ENCODE measurements around the gene UNC13C. TPM values are rescaled to one million over a fixed set of nuclear protein-coding genes. Genes with fewer than 3 reads are reported as not detected.

UNC13C gene
- total RNA-seq, 4 donors from 2014 or later, result 0.21 to 16.8 TPM; not detected in 2

DNA sequence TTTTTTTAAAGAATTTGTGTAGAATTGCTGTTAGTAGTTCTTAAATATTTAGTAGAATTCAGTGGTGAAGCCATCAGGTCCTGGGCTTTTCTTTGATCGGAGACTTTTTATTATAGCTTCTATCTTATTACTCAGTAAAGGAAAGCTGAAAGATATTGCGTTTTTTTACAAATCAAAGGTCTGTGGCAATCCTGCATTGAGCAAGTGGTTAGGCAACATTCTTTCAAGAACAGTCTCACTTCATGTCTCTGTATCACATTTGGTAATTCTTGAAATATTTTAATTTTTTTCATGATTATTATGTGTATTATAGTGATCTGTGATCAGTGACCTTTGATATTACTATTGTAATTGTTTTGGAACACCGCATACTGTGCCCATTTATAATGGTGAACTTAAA, 140.8 kb downstream of the UNC13C start:
- H3K4me3 ChIP-seq, result no peak overlapping the region
- DNase-seq, result no peak
- intact Hi-C loops (cut with DNase I; ENCODE audit: low total_unique reads), result no loop called here

DNA sequence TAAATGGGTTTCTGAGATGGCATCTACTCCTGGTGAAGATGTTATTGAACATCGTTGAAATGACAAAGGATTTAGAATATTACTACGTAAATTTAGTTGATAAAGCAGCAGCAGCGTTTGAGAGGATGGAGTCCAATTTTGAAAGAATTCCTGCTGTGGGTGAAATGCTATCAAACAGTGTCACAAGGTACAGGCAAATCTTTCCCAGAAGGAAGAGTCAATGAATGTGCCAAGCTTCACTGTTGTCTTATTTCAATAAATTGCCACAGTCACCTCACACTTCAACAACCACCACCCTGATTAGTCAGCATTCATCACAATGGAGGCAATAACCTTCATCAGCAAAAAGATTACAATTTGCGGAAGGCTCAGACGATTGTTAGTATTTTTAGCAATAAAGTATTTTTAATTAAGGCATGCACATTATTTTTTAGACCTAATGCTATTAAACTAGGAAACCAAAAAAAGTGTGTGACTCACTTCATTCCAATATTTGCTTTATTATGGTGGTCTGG, 142.8 kb downstream of the UNC13C start:
- H3K27ac ChIP-seq, result no peak overlapping the region
- TF ChIP-seq POLR2A (IDR thresholded peaks at IDR 0.05), result no peak
- TF ChIP-seq, protein P1, sequence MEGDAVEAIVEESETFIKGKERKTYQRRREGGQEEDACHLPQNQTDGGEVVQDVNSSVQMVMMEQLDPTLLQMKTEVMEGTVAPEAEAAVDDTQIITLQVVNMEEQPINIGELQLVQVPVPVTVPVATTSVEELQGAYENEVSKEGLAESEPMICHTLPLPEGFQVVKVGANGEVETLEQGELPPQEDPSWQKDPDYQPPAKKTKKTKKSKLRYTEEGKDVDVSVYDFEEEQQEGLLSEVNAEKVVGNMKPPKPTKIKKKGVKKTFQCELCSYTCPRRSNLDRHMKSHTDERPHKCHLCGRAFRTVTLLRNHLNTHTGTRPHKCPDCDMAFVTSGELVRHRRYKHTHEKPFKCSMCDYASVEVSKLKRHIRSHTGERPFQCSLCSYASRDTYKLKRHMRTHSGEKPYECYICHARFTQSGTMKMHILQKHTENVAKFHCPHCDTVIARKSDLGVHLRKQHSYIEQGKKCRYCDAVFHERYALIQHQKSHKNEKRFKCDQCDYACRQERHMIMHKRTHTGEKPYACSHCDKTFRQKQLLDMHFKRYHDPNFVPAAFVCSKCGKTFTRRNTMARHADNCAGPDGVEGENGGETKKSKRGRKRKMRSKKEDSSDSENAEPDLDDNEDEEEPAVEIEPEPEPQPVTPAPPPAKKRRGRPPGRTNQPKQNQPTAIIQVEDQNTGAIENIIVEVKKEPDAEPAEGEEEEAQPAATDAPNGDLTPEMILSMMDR (IDR thresholded peaks at IDR 0.05), result no peak
- H3K36me3 ChIP-seq, result no peaks in the 10 kb centered on the region
- no peaks in the 10 kb centered on the region for H3K4me1 ChIP-seq
- no peaks in the 10 kb centered on the region for H3K9me3 ChIP-seq
- H3K27me3 ChIP-seq, result no peaks in the 10 kb centered on the region
- no peak for DNase-seq
- intact Hi-C loops (cut with DNase I; ENCODE audit: low total_unique reads), result no loop called here
- H3K4me3 ChIP-seq, result no peak overlapping the region

More for the DNA sequence above, 140.8 kb downstream of the UNC13C start:
- no peak for TF ChIP-seq POLR2A (IDR thresholded peaks at IDR 0.05)
- TF ChIP-seq, protein P1 (IDR thresholded peaks at IDR 0.05), result no peak
- no peak overlapping the region for H3K27ac ChIP-seq
- H3K9me3 ChIP-seq, result no peaks in the 10 kb centered on the region
- H3K36me3 ChIP-seq, result no peaks in the 10 kb centered on the region
- H3K27me3 ChIP-seq, result no peaks in the 10 kb centered on the region
- no peaks in the 10 kb centered on the region for H3K4me1 ChIP-seq

DNA sequence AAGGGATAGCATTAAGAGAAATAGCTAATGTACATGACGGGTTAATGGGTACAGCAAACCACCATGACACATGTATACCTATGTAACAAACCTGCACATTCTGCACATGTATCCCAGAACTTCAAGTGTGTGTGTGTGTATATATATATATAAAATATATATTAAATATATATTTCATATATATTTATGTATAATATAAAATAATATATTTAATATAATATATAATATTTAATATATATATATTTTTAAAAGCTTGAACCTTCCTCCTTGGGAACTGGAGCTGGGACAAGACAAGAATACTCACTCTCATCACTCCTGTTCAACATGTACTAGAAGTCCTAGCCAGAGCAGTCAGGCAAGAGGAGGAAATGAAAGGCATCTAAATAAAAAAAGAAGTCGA, 149.3 kb downstream of the UNC13C start:
- Histone ChIP-seq H3K36me3 (no peaks in the 10 kb centered on the region), H3K4me1 (no peaks in the 10 kb centered on the region), H3K4me3 (no peak overlapping the region), H3K27ac (no peak overlapping the region), H3K27me3 (no peaks in the 10 kb centered on the region), H3K9me3 (no peaks in the 10 kb centered on the region)
- no peak for DNase-seq
- intact Hi-C loops (cut with DNase I; ENCODE audit: low total_unique reads), result no loop called here
- TF ChIP-seq, protein P1 (IDR thresholded peaks at IDR 0.05), result no peak
- TF ChIP-seq POLR2A (IDR thresholded peaks at IDR 0.05), result no peak

DNA sequence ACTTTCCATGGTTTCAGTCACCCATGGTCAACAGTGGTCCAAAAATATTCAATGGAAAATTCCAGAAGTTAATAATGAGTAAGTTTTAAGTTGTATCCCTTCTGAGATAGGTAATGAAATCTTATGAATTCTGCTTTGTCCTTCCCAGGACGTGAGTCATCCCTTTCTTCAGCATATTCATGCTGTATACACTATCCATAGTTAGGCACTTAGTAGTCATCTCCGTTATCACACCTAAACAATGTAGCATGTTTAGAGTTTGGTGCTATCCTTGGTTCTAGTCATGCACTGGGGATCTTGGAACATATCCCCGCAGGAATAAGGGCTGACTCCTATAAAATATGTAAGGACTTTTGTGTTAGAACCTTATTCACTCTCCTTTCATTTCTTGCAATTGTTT, 153.2 kb downstream of the UNC13C start:
- DNase-seq, result no peak
- Histone ChIP-seq H3K27me3 (no peaks in the 10 kb centered on the region), H3K36me3 (no peaks in the 10 kb centered on the region), H3K9me3 (no peaks in the 10 kb centered on the region), H3K4me1 (no peaks in the 10 kb centered on the region), H3K4me3 (no peak overlapping the region), H3K27ac (no peak overlapping the region)
- intact Hi-C loops (cut with DNase I; ENCODE audit: low total_unique reads), result no loop called here
- no peak for TF ChIP-seq POLR2A (IDR thresholded peaks at IDR 0.05)
- TF ChIP-seq, protein P1 (IDR thresholded peaks at IDR 0.05), result no peak

DNA sequence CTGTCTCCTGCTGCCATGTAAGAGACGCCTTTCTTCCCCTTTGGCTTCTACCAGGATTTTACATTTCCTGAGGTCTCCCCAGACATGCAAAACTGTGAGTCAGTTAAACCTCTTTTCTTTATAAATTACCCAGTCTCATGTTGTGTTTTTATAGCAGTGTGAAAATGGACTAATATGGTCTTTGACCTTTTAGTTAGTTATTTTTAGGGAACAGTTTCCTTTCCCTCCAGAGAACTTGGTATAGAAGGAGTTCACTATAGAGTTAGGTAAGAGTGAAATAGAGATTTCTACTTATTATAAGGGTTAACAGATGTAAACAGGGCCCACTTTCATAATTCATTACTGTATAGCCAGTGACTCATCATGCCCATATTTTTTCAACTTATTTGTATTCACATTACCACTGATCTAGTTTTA, 170.9 kb downstream of the UNC13C start:
- H3K4me1 ChIP-seq, result no peaks in the 10 kb centered on the region
- no peaks in the 10 kb centered on the region for H3K36me3 ChIP-seq
- DNase-seq, result no peak
- TF ChIP-seq POLR2A (IDR thresholded peaks at IDR 0.05), result no peak
- TF ChIP-seq, protein P1 (IDR thresholded peaks at IDR 0.05), result no peak
- intact Hi-C loops (cut with DNase I; ENCODE audit: low total_unique reads), result no loop called here
- no peak overlapping the region for H3K4me3 ChIP-seq
- H3K27ac ChIP-seq, result no peak overlapping the region
- no peaks in the 10 kb centered on the region for H3K27me3 ChIP-seq
- no peaks in the 10 kb centered on the region for H3K9me3 ChIP-seq
